ENCODE data around the gene FUBP3. TPM values are rescaled to one million over a fixed set of nuclear protein-coding genes. Genes with fewer than 3 reads are reported as not detected.

FUBP3 gene
- total and polyA plus RNA-seq, 10 donors = 14.7 to 46.1 (median 30.5) TPM

DNA sequence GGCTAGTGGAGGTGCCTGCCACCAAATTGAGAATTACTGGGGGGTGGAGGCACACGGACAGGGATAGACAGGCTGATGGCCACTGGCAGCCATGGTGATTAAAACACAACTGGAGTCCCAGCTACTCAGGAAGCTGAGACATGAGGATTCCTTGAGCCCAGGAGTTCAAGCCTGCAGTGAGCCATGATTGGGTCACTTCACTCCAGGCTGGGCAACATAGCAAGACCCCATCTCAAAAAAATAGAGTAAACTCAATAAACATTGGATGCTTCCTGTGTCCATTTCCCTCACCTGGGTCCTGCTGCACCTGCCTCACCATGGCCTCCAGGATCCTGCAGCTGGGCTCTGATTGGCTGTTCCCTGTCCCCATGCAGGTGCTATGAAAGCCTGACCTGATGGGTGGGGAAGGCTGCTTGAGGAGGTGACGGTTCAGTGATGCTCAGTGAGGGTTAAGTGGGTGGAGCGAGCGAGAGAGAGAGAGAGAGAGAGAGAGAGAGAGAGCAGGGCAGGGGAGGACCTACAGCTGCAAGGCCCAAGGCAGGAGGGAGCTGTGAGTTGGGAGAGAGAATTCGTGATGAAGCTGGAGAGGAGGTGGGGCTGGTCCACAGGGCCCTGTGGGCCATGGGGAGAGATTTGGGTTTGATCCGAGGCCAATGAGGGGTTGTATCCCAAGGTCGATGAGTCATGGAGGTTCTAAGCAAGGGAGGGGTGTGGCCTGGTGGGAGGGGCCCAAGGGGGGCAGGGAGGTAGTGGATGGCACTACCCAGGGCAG lies 36.7 kb upstream of the FUBP3 start:
- Histone ChIP-seq H3K4me1 (peaks cover under 1 to 5% (median 2%) of the 10 kb centered on the region in 6 donors), H3K27ac (no peak overlapping the region), H3K4me3 (no peak overlapping the region), H3K9me3 (no peaks in the 10 kb centered on the region), H3K27me3 (replicated peaks in 1 of 7) (peaks cover 0 to 65% (median 37%) of the 10 kb centered on the region in 7 donors), H3K36me3 (no peaks in the 10 kb centered on the region)
- DNase-seq = no peak
- intact Hi-C loops (cut with DNase I; ENCODE audit: low total_unique reads) = no loop called here
- WGBS, 5 donors = 64 to 70% (median 68%) methylated on average over 7 of the region's 7 CpGs
- TF ChIP-seq, protein P1, sequence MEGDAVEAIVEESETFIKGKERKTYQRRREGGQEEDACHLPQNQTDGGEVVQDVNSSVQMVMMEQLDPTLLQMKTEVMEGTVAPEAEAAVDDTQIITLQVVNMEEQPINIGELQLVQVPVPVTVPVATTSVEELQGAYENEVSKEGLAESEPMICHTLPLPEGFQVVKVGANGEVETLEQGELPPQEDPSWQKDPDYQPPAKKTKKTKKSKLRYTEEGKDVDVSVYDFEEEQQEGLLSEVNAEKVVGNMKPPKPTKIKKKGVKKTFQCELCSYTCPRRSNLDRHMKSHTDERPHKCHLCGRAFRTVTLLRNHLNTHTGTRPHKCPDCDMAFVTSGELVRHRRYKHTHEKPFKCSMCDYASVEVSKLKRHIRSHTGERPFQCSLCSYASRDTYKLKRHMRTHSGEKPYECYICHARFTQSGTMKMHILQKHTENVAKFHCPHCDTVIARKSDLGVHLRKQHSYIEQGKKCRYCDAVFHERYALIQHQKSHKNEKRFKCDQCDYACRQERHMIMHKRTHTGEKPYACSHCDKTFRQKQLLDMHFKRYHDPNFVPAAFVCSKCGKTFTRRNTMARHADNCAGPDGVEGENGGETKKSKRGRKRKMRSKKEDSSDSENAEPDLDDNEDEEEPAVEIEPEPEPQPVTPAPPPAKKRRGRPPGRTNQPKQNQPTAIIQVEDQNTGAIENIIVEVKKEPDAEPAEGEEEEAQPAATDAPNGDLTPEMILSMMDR (IDR thresholded peaks at IDR 0.05 in 8 of 11, conservative IDR thresholded peaks at IDR 0.05 in 3 of 11) = no peak
- TF ChIP-seq POLR2A (IDR thresholded peaks at IDR 0.05) (no peak), POLR2AphosphoS5 (IDR thresholded peaks at IDR 0.05) (no peak)

DNA sequence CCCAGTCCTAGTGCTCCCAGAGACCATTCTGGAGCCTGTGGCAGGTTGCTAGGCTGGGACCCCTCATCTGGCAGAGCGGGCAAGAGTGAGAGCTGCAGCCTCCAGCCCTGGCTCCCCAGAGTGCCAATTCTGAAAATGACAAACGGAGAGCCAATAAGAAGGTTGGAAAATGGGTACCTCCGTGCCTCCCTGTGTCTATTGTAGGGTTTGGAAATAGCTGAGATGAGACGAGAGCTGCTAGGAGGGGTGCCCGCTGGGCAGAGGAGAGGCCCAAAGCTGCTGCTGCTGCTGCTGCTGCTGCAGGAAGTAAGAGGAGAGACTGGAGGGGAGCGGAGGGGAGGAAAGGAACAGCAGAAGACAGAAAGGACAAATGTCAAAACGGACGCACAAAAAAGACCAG lies 36.0 kb upstream of the FUBP3 start:
- no peak for DNase-seq
- no peaks in the 10 kb centered on the region for H3K4me1 ChIP-seq
- WGBS, 5 donors = 62 to 68% (median 67%) methylated on average over 8 of the region's 8 CpGs
- intact Hi-C loops (cut with DNase I; ENCODE audit: low total_unique reads) = no loop called here
- no peak overlapping the region for H3K4me3 ChIP-seq
- no peaks in the 10 kb centered on the region for H3K36me3 ChIP-seq
- no peaks in the 10 kb centered on the region for H3K9me3 ChIP-seq
- TF ChIP-seq, protein P1 (IDR thresholded peaks at IDR 0.05 in 8 of 11, conservative IDR thresholded peaks at IDR 0.05 in 3 of 11) = no peak
- no peak for TF ChIP-seq POLR2A (IDR thresholded peaks at IDR 0.05)
- TF ChIP-seq POLR2AphosphoS5 (IDR thresholded peaks at IDR 0.05) = no peak
- H3K27me3 ChIP-seq (replicated peaks in 1 of 7) = peaks cover 0 to 58% (median 37%) of the 10 kb centered on the region in 7 donors
- no peak overlapping the region for H3K27ac ChIP-seq

DNA sequence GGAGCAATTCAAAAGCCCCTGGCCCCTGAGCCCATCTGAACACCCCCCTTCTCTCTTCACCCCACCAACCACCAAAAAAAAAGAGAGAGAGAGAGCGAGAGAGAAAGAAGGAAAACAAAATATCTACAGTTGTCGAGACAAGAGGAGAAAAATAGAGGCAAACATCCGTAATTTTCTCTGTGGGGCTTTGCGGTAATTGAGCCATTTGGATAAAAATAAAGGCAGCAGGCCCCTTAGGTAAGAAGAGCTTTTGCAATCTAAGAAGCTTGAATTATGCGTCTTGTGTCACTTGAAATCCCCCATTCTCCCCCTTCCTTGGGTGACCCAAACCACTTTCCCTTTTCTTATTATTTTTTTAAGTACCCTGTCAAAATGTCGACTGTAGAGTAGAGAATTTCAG lies 35.5 kb upstream of the FUBP3 start:
- H3K9me3 ChIP-seq = peaks cover 0 to 2% (median 0%) of the 10 kb centered on the region in 8 donors
- no peak overlapping the region for H3K27ac ChIP-seq
- no peaks in the 10 kb centered on the region for H3K4me1 ChIP-seq
- WGBS, 5 donors = 65 to 73% (median 66%) methylated on average over 6 of the region's 6 CpGs
- peaks cover 0 to 53% (median 36%) of the 10 kb centered on the region in 7 donors for H3K27me3 ChIP-seq (replicated peaks in 1 of 7)
- TF ChIP-seq, protein P1 (IDR thresholded peaks at IDR 0.05 in 8 of 11, conservative IDR thresholded peaks at IDR 0.05 in 3 of 11) = no peak
- TF ChIP-seq POLR2A (IDR thresholded peaks at IDR 0.05) (no peak), POLR2AphosphoS5 (IDR thresholded peaks at IDR 0.05) (no peak)
- DNase-seq = no peak
- intact Hi-C loops (cut with DNase I; ENCODE audit: low total_unique reads) = no loop called here
- H3K36me3 ChIP-seq = no peaks in the 10 kb centered on the region
- H3K4me3 ChIP-seq = no peak overlapping the region

DNA sequence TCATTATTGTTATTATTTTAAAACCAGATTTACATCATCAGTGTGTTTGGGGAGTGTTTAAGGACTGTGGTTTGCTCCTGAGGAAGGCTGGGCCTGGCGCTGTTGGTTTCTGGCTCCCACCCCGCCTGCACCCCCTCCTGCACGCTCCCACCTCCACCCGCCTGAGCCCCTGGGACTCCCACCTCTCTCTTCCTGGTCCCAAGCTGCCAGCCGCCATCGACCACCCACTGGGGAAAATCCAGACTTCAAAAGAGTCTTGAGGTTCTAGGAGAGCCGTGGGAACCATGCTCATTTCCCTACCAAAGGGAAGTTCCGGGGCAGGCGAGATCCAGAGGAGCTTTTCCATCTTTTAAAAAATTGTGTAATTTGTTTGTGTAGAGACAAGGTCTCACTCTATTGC lies 35.0 kb upstream of the FUBP3 start:
- intact Hi-C loops (cut with DNase I; ENCODE audit: low total_unique reads) = no loop called here
- Histone ChIP-seq H3K4me3 (no peak overlapping the region), H3K27me3 (replicated peaks in 1 of 7) (peaks cover 0 to 48% (median 31%) of the 10 kb centered on the region in 7 donors), H3K9me3 (peaks cover 0 to 8% (median 4%) of the 10 kb centered on the region in 8 donors), H3K27ac (no peak overlapping the region), H3K4me1 (no peaks in the 10 kb centered on the region), H3K36me3 (no peaks in the 10 kb centered on the region)
- WGBS, 5 donors = 47 to 70% (median 61%) methylated on average over 9 of the region's 9 CpGs
- TF ChIP-seq, protein P1 (IDR thresholded peaks at IDR 0.05 in 8 of 11, conservative IDR thresholded peaks at IDR 0.05 in 3 of 11) = no peak
- TF ChIP-seq POLR2AphosphoS5 (IDR thresholded peaks at IDR 0.05) = no peak
- no peak for TF ChIP-seq POLR2A (IDR thresholded peaks at IDR 0.05)
- no peak for DNase-seq
